K562 (cell line): Measurements from ENCODE around the gene MYH7. TPM values are rescaled to one million over a fixed set of nuclear protein-coding genes. Genes with fewer than 3 reads are reported as not detected.
A peak's percentile ranks its signal among the peaks of the same experiment; 100 is the strongest.

Experiments used
- ATAC-seq: fragments of 200-7000 bp; cut with Tn5 transposase; 3 replicates; pipeline ENCODE4 v1.9.1; 2020; ENCODE audit warnings: moderate library complexity
- BruUV-seq: library from RNA; stranded (reverse); fragments of 400-500 nt; replicated peaks from 2 replicates; lab custom pipeline; 2021; lab: Mats Ljungman, UMichigan
- CTCF ChIA-PET: fragments of 300-600 bp; formaldehyde crosslinking; extraction: SDS; loops from one replicate; lab custom pipeline; 2021; ENCODE audit warnings: low intra/inter-chr PET ratio; lab: Yijun Ruan, JAX
- POLR2A ChIA-PET: fragments of 300-600, 350-650 bp; sonication (Branson Sonifier 250); formaldehyde crosslinking; extraction: SDS; loops from one replicate; lab custom pipeline; 2021; ENCODE audit warnings: antibody characterized with exemption, inconsistent platforms; lab: Yijun Ruan, JAX
- DNase-seq, 4 experiments: peaks; one replicate each; pipeline versions ENCODE4 v3.0.0 to v3.0.0-alpha.2; 2011 to 2018; ENCODE audit warnings: low spot score in 3 of 4, mixed read lengths in 3 of 4; ENCODE audit errors: extremely low read depth in 1 of 4
- FAIRE-seq: peaks from 2 replicates; lab custom pipeline; 2011; peaks lifted over from hg19 to GRCh38; lab: Jason Lieb, UNC
- H2AFZ ChIP-seq: 2 replicates; pipeline ENCODE4 v1.6.0; 2011; ENCODE audit warnings: low read depth, low read length, control low read depth, inconsistent platforms
- H3K27ac ChIP-seq: fragments of 200-600 bp; 3 replicates; pipeline ENCODE4 v1.8.0; 2011; ENCODE audit warnings: low read depth, mild to moderate bottlenecking, control low read depth, inconsistent platforms, low read length, moderate library complexity, mixed read lengths; ENCODE audit errors: extremely low read depth
- H3K27me3 ChIP-seq, 2 experiments: fragments of 300-600 bp in 1 of 2; 2 replicates in 1 of 2; 3 replicates in 1 of 2; pipeline versions ENCODE4 v1.6.0 to v1.8.0; 2011; ENCODE audit warnings: inconsistent platforms in 2 of 2, low read length in 2 of 2, mild to moderate bottlenecking in 1 of 2, mixed read lengths in 1 of 2, moderate library complexity in 1 of 2; ENCODE audit not compliant: control insufficient read depth in 2 of 2, insufficient read depth in 2 of 2
- H3K36me3 ChIP-seq: fragments of 300-600 bp; 3 replicates; pipeline ENCODE4 v1.8.0; 2011; ENCODE audit warnings: mild to moderate bottlenecking, low read length, inconsistent platforms; ENCODE audit not compliant: control insufficient read depth, insufficient read depth
- H3K4me1 ChIP-seq, 2 experiments: fragments of 200-600 bp in 1 of 2; replicated peaks in 1 of 2; 2 replicates in 1 of 2; 3 replicates in 1 of 2; pipeline versions ENCODE4 v1.5.1 to v1.8.0; 2011; ENCODE audit warnings: inconsistent platforms in 2 of 2, low read length in 2 of 2, mild to moderate bottlenecking in 1 of 2, mixed read lengths in 1 of 2, moderate library complexity in 1 of 2; ENCODE audit not compliant: control insufficient read depth in 2 of 2, insufficient read depth in 2 of 2
- H3K4me2 ChIP-seq: 2 replicates; pipeline ENCODE4 v1.6.1; 2011; ENCODE audit warnings: low read length, control low read depth, inconsistent platforms, mixed read lengths; ENCODE audit not compliant: insufficient read depth
- H3K4me3 ChIP-seq: fragments of 200-600 bp; sonication (generic), shearing (Covaris generic); 2 replicates; pipeline ENCODE4 v1.5.1; 2016; ENCODE audit warnings: control low read depth, inconsistent platforms
- H3K79me2 ChIP-seq: fragments of 200-600 bp; 3 replicates; pipeline ENCODE4 v1.8.0; 2011; ENCODE audit warnings: low read length, inconsistent platforms; ENCODE audit not compliant: control insufficient read depth, insufficient read depth
- H3K9ac ChIP-seq, 2 experiments: 2 replicates each; pipeline versions ENCODE4 v1.6.0 to v1.6.1; 2011; ENCODE audit warnings: low read depth in 2 of 2, low read length in 2 of 2, control low read depth in 1 of 2, inconsistent platforms in 1 of 2, mild to moderate bottlenecking in 1 of 2, mixed read lengths in 1 of 2; ENCODE audit not compliant: insufficient read depth in 1 of 2
- H3K9me1 ChIP-seq: one replicate; pipeline ENCODE4 v1.6.0; 2011; ENCODE audit warnings: inconsistent platforms, mild to moderate bottlenecking, low read length, moderate library complexity; ENCODE audit not compliant: control insufficient read depth, insufficient read depth
- H3K9me3 ChIP-seq: replicated peaks from 2 replicates; pipeline ENCODE4 v1.5.1; 2011; ENCODE audit warnings: low read depth, low read length, inconsistent platforms; ENCODE audit not compliant: control insufficient read depth, insufficient read depth
- H4K20me1 ChIP-seq: replicated peaks from 2 replicates; pipeline ENCODE4 v1.6.1; 2011; ENCODE audit warnings: low read length, inconsistent platforms, mixed read lengths; ENCODE audit not compliant: control insufficient read depth, insufficient read depth
- HEY1 ChIP-seq: fragments of 250-450 bp; sonication (Bioruptor Pico); IDR thresholded peaks from 2 replicates; pipeline ENCODE4 v1.5.0; 2020; ENCODE audit warnings: mild to moderate bottlenecking, moderate library complexity, borderline replicate concordance
- HNRNPLL ChIP-seq: fragments of 200-400 bp; formaldehyde crosslinking; IDR thresholded peaks from 2 replicates; pipeline ENCODE4 v1.6.1; 2017; ENCODE audit warnings: low read length, low read depth, mild to moderate bottlenecking; ENCODE audit not compliant: poor library complexity, severe bottlenecking
- KAT8 ChIP-seq: fragments of 450-650 bp; IDR thresholded peaks from 2 replicates; pipeline ENCODE4 v1.6.1; 2016; ENCODE audit warnings: low read depth, mild to moderate bottlenecking
- MCM2 ChIP-seq: fragments of 450-650 bp; IDR thresholded peaks from 2 replicates; pipeline ENCODE4 v1.6.1; 2017; ENCODE audit warnings: low read depth, mild to moderate bottlenecking
- MECOM ChIP-seq: fragments of 250-450 bp; sonication (Bioruptor Pico); IDR thresholded peaks from 2 replicates; pipeline ENCODE4 v1.8.0; 2022; ENCODE audit warnings: inconsistent platforms
- NBN ChIP-seq: fragments of 450-650 bp; IDR thresholded peaks from 2 replicates; pipeline ENCODE4 v1.6.1; 2016; ENCODE audit warnings: low read depth, mild to moderate bottlenecking
- SNIP1 ChIP-seq: fragments of 450-650 bp; IDR thresholded peaks from 2 replicates; pipeline ENCODE4 v1.7.1; 2017; ENCODE audit warnings: low read depth, mild to moderate bottlenecking
- STAT5B ChIP-seq: fragments of 250-450 bp; sonication (Bioruptor Pico); IDR thresholded peaks from 2 replicates; pipeline ENCODE4 v1.8.0; 2021; ENCODE audit warnings: mild to moderate bottlenecking, inconsistent platforms
- TRIM28 ChIP-seq: fragments of 450-650 bp; IDR thresholded peaks from 2 replicates; pipeline ENCODE4 v1.6.1; 2017
- U2AF2 ChIP-seq: fragments of 200-400 bp; formaldehyde crosslinking; optimal IDR thresholded peaks from 2 replicates; pipeline ENCODE3; 2017; ENCODE audit warnings: low read depth, mild to moderate bottlenecking, low read length
- ZNF24 ChIP-seq: fragments of 450-650 bp; IDR thresholded peaks from 2 replicates; pipeline ENCODE4 v1.6.1; 2016
- ZNF263 ChIP-seq: sonication (generic); formaldehyde crosslinking; IDR thresholded peaks from 2 replicates; pipeline ENCODE4 v1.8.0; 2022; ENCODE audit warnings: mild to moderate bottlenecking, missing genetic modification reagents, borderline replicate concordance
- WGBS: fragments of 100-300 bp; shearing (Covaris generic); methylation state at CpG from one replicate; pipeline ENCODE4 v1.1.6; 2016; ENCODE audit warnings: low coverage, mixed read lengths; ENCODE audit not compliant: insufficient coverage; ENCODE audit errors: missing lambda C conversion rate; 5-methylcytosine and 5-hydroxymethylcytosine counted together
- in situ Hi-C: fragments of 300-500 bp; cut with MboI; formaldehyde crosslinking; loops from 4 replicates; pipeline ENCODE4 v1.15.0; 2018; ENCODE audit warnings: inconsistent platforms, mixed read lengths
- intact Hi-C: fragments of 100-400 bp; cut with micrococcal nuclease; formaldehyde crosslinking; loops from 2 replicates; pipeline ENCODE4 v1.14.2; 2022
- polyA plus RNA-seq, 8 experiments: library from polyadenylated mRNA; depleted of rRNA in 4 of 8; stranded (reverse) in 5 of 8; unstranded in 3 of 8; fragments of >200 nt; fragmentation: Nextera tagmentation in 2 of 8; fragmentation: Illumina TruSeq in 1 of 8; extraction: Ambion mirVana in 2 of 8; extraction: Trizol in 1 of 8; gene quantifications; 2 replicates each; pipeline versions ENCODE4 v1.2.1 to v1.2.3, GENCODE V29; 2011 to 2014; ENCODE audit warnings: inconsistent platforms in 1 of 8, missing spikeins in 1 of 8
- total RNA-seq, 7 experiments: library from RNA; depleted of rRNA in 6 of 7; stranded (reverse); fragments of >200 nt in 6 of 7; fragmentation: Illumina TruSeq in 2 of 7; extraction: Trizol in 2 of 7; gene quantifications; 2 replicates each; pipeline versions ENCODE4 v1.2.1 to v1.2.3, GENCODE V29; 2011 to 2021; ENCODE audit warnings: low replicate concordance in 1 of 7
- TF ChIP-seq, protein P1 (sequence below): IDR thresholded peaks from 2 replicates; pipeline ENCODE4 v1.6.1; 2011; ENCODE audit warnings: borderline replicate concordance, low read depth, mild to moderate bottlenecking, moderate library complexity, low read length; ENCODE audit not compliant: insufficient read depth, poor library complexity, severe bottlenecking

MYH7 gene
- total and polyA plus RNA-seq, 9 of the 15 experiments (the other 6 are each of a cell fraction or from before 2014, with no cell fraction given), result not detected

- Histone ChIP-seq H3K27ac (no peak overlapping the region), H3K9ac (no peak overlapping the region), H3K9me1 (no peaks in the 10 kb centered on the region), H2AFZ (no peak overlapping the region), H3K79me2 (no peaks in the 10 kb centered on the region), H3K4me2 (no peak overlapping the region), H4K20me1 (no peaks in the 10 kb centered on the region), H3K36me3 (no peaks in the 10 kb centered on the region), H3K9me3 (no peaks in the 10 kb centered on the region), H3K4me3 (no peak overlapping the region), H3K4me1 (no peaks in the 10 kb centered on the region), H3K27me3 (peaks cover 14 to 87% of the 10 kb centered on the region in 2 experiments; a peak in 4 of 5 replicates)
- no peak for ATAC-seq
- BruUV-seq, result no TSS peak
- peak; percentile 91 for TF ChIP-seq ZNF263 (CRISPR knock-in tag)
- TF ChIP-seq MECOM (CRISPR knock-in tag), result no peak
- in situ Hi-C loops (no loop called here), intact Hi-C loops (no loop called here)
- 0% methylated on average over 6 of the region's 14 CpGs for WGBS
- POLR2A ChIA-PET, result interaction anchor here (0.5 to 1.0 kb wide), 2 partner anchors 13 to 16 kb away, joined by 3 read pairs; no protein-coding TSS in a partner anchor
- no peak for DNase-seq
- no peak for FAIRE-seq
- CTCF ChIA-PET, result no interaction called here
Measured at GRCh38 chr14:23409966-23410635, 25.4 kb downstream of the MYH7 start.

DNA sequence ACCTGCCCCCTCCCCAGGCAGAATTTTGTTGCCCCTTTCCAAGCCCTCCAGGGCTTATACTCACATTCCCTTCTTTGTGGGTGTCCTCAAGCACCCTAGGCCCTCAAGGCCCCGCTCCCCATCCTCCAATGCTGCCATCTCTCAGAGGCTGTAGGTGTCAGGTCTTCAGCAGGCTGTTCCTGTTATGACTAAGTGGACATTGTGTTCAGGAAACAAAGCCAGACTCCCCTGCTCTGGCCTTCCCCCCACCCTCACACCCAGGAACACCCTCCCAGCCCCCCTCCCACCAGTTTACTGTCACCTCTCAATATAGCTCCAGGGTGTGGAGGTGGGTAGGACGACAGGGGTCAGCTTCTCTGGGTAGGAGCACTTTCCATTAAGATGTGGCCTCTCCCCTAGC, 26.0 kb downstream of the MYH7 start:
- DNase-seq, result no peak
- peaks cover 16 to 87% of the 10 kb centered on the region in 2 experiments; a peak in 4 of 5 replicates for H3K27me3 ChIP-seq
- intact Hi-C loops, result no loop called here
- H3K79me2 ChIP-seq, result no peaks in the 10 kb centered on the region
- H2AFZ ChIP-seq, result no peak overlapping the region
- H3K27ac ChIP-seq, result no peak overlapping the region
- no peaks in the 10 kb centered on the region for H3K36me3 ChIP-seq
- no peak overlapping the region for H3K4me3 ChIP-seq
- CTCF ChIA-PET, result no interaction called here
- WGBS, result 8% methylated on average over 2 of the region's 2 CpGs
- H3K4me2 ChIP-seq, result no peak overlapping the region
- in situ Hi-C loops, result no loop called here
- H3K4me1 ChIP-seq, result no peaks in the 10 kb centered on the region
- TF ChIP-seq HEY1 (CRISPR knock-in tag) (no peak), MCM2 (no peak), SNIP1 (no peak), NBN (no peak), U2AF2 (no peak), HNRNPLL (no peak), TRIM28 (no peak), STAT5B (CRISPR knock-in tag) (no peak), ZNF24 (no peak), KAT8 (no peak)
- TF ChIP-seq, protein P1, sequence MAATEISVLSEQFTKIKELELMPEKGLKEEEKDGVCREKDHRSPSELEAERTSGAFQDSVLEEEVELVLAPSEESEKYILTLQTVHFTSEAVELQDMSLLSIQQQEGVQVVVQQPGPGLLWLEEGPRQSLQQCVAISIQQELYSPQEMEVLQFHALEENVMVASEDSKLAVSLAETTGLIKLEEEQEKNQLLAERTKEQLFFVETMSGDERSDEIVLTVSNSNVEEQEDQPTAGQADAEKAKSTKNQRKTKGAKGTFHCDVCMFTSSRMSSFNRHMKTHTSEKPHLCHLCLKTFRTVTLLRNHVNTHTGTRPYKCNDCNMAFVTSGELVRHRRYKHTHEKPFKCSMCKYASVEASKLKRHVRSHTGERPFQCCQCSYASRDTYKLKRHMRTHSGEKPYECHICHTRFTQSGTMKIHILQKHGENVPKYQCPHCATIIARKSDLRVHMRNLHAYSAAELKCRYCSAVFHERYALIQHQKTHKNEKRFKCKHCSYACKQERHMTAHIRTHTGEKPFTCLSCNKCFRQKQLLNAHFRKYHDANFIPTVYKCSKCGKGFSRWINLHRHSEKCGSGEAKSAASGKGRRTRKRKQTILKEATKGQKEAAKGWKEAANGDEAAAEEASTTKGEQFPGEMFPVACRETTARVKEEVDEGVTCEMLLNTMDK, result no peak
- TF ChIP-seq, all 486 proteins: peak for 0
- Histone ChIP-seq H4K20me1 (no peaks in the 10 kb centered on the region), H3K9ac (no peak overlapping the region), H3K9me3 (no peaks in the 10 kb centered on the region), H3K9me1 (no peaks in the 10 kb centered on the region)
- POLR2A ChIA-PET, result no interaction called here
- no TSS peak for BruUV-seq
- ATAC-seq, result no peak
- FAIRE-seq, result no peak
